Measurements from ENCODE around the gene TRIM9. TPM values are rescaled to one million over a fixed set of nuclear protein-coding genes. Genes with fewer than 3 reads are reported as not detected.

Gene TRIM9
- total and polyA plus RNA-seq, 2 experiments from 2014 or later = 2.3 to 4.1 TPM

- Histone ChIP-seq H3K27me3 (no peaks in the 10 kb centered on the region), H3K27ac (no peak overlapping the region), H3K4me3 (no peak overlapping the region), H3K9me3 (ENCODE audit: low read depth) (no peaks in the 10 kb centered on the region), H3K36me3 (no peaks in the 10 kb centered on the region), H3K4me1 (ENCODE audit: low read depth) (no peaks in the 10 kb centered on the region)
- no peak for TF ChIP-seq CTCF (IDR thresholded peaks at IDR 0.05; ENCODE audit: low read depth, low read length)
- DNase-seq (ENCODE audit: low read depth in 1 of 2, low spot score in 1 of 2) = no peak
Observed at GRCh38 chr14:51074701-51075385, 20.1 kb downstream of the TRIM9 start.

GRCh38 chr14:51073731-51074130 is 21.2 kb downstream of the TRIM9 start:
- Histone ChIP-seq H3K27ac (no peak overlapping the region), H3K9me3 (ENCODE audit: low read depth) (no peaks in the 10 kb centered on the region), H3K36me3 (no peaks in the 10 kb centered on the region), H3K4me3 (no peak overlapping the region), H3K4me1 (ENCODE audit: low read depth) (no peaks in the 10 kb centered on the region), H3K27me3 (no peaks in the 10 kb centered on the region)
- DNase-seq (ENCODE audit: low read depth in 1 of 2, low spot score in 1 of 2) = peak in 1 of 2 donors; percentile 67
- no peak for TF ChIP-seq CTCF (IDR thresholded peaks at IDR 0.05; ENCODE audit: low read depth, low read length)

GRCh38 chr14:51072976-51073375 is 21.9 kb downstream of the TRIM9 start:
- H3K27ac ChIP-seq = no peak overlapping the region
- no peaks in the 10 kb centered on the region for H3K9me3 ChIP-seq (ENCODE audit: low read depth)
- no peak overlapping the region for H3K4me3 ChIP-seq
- H3K36me3 ChIP-seq = no peaks in the 10 kb centered on the region
- no peaks in the 10 kb centered on the region for H3K4me1 ChIP-seq (ENCODE audit: low read depth)
- no peak for DNase-seq (ENCODE audit: low read depth in 1 of 2, low spot score in 1 of 2)
- no peaks in the 10 kb centered on the region for H3K27me3 ChIP-seq
- no peak for TF ChIP-seq CTCF (IDR thresholded peaks at IDR 0.05; ENCODE audit: low read depth, low read length)

GRCh38 chr14:51071857-51072256 is 23.0 kb downstream of the TRIM9 start:
- H3K36me3 ChIP-seq = no peaks in the 10 kb centered on the region
- H3K9me3 ChIP-seq (ENCODE audit: low read depth) = no peaks in the 10 kb centered on the region
- no peaks in the 10 kb centered on the region for H3K4me1 ChIP-seq (ENCODE audit: low read depth)
- no peak overlapping the region for H3K4me3 ChIP-seq
- DNase-seq (ENCODE audit: low read depth in 1 of 2, low spot score in 1 of 2) = peak in 1 of 2 donors; percentile 41
- TF ChIP-seq CTCF (IDR thresholded peaks at IDR 0.05; ENCODE audit: low read depth, low read length) = peak; percentile 6
- no peak overlapping the region for H3K27ac ChIP-seq
- H3K27me3 ChIP-seq = no peaks in the 10 kb centered on the region

GRCh38 chr14:51070726-51071125 is 24.2 kb downstream of the TRIM9 start:
- peak in 1 of 2 donors; percentile 29 for DNase-seq (ENCODE audit: low read depth in 1 of 2, low spot score in 1 of 2)
- Histone ChIP-seq H3K27ac (no peak overlapping the region), H3K9me3 (ENCODE audit: low read depth) (no peaks in the 10 kb centered on the region), H3K4me3 (no peak overlapping the region), H3K4me1 (ENCODE audit: low read depth) (no peaks in the 10 kb centered on the region), H3K27me3 (no peaks in the 10 kb centered on the region), H3K36me3 (no peaks in the 10 kb centered on the region)
- no peak for TF ChIP-seq CTCF (IDR thresholded peaks at IDR 0.05; ENCODE audit: low read depth, low read length)

All from cardiac muscle cell (in vitro differentiated cells and primary cell).